K562 (cell line): Measurements from ENCODE around the gene DHRS3. TPM values are rescaled to one million over a fixed set of nuclear protein-coding genes. Genes with fewer than 3 reads are reported as not detected.

Experiments used
- ATAC-seq: fragments of 200-7000 bp; cut with Tn5 transposase; 3 replicates; pipeline ENCODE4 v1.9.1; 2020; ENCODE audit warnings: moderate library complexity
- BruUV-seq: library from RNA; stranded (reverse); fragments of 400-500 nt; replicated peaks from 2 replicates; lab custom pipeline; 2021; lab: Mats Ljungman, UMichigan
- CTCF ChIA-PET: fragments of 300-600 bp; formaldehyde crosslinking; extraction: SDS; loops from one replicate; lab custom pipeline; 2021; ENCODE audit warnings: low intra/inter-chr PET ratio; lab: Yijun Ruan, JAX
- POLR2A ChIA-PET: fragments of 300-600, 350-650 bp; sonication (Branson Sonifier 250); formaldehyde crosslinking; extraction: SDS; loops from one replicate; lab custom pipeline; 2021; ENCODE audit warnings: antibody characterized with exemption, inconsistent platforms; lab: Yijun Ruan, JAX
- DNase-seq, 4 experiments: peaks; one replicate each; pipeline versions ENCODE4 v3.0.0 to v3.0.0-alpha.2; 2011 to 2018; ENCODE audit warnings: low spot score in 3 of 4, mixed read lengths in 3 of 4; ENCODE audit errors: extremely low read depth in 1 of 4
- FAIRE-seq: peaks from 2 replicates; lab custom pipeline; 2011; peaks lifted over from hg19 to GRCh38; lab: Jason Lieb, UNC
- H2AFZ ChIP-seq: 2 replicates; pipeline ENCODE4 v1.6.0; 2011; ENCODE audit warnings: low read depth, low read length, control low read depth, inconsistent platforms
- H3K27ac ChIP-seq: fragments of 200-600 bp; 3 replicates; pipeline ENCODE4 v1.8.0; 2011; ENCODE audit warnings: low read depth, mild to moderate bottlenecking, control low read depth, inconsistent platforms, low read length, moderate library complexity, mixed read lengths; ENCODE audit errors: extremely low read depth
- H3K27me3 ChIP-seq, 2 experiments: fragments of 300-600 bp in 1 of 2; 2 replicates in 1 of 2; 3 replicates in 1 of 2; pipeline versions ENCODE4 v1.6.0 to v1.8.0; 2011; ENCODE audit warnings: inconsistent platforms in 2 of 2, low read length in 2 of 2, mild to moderate bottlenecking in 1 of 2, mixed read lengths in 1 of 2, moderate library complexity in 1 of 2; ENCODE audit not compliant: control insufficient read depth in 2 of 2, insufficient read depth in 2 of 2
- H3K36me3 ChIP-seq: fragments of 300-600 bp; 3 replicates; pipeline ENCODE4 v1.8.0; 2011; ENCODE audit warnings: mild to moderate bottlenecking, low read length, inconsistent platforms; ENCODE audit not compliant: control insufficient read depth, insufficient read depth
- H3K4me1 ChIP-seq, 2 experiments: fragments of 200-600 bp in 1 of 2; replicated peaks in 1 of 2; 2 replicates in 1 of 2; 3 replicates in 1 of 2; pipeline versions ENCODE4 v1.5.1 to v1.8.0; 2011; ENCODE audit warnings: inconsistent platforms in 2 of 2, low read length in 2 of 2, mild to moderate bottlenecking in 1 of 2, mixed read lengths in 1 of 2, moderate library complexity in 1 of 2; ENCODE audit not compliant: control insufficient read depth in 2 of 2, insufficient read depth in 2 of 2
- H3K4me2 ChIP-seq: 2 replicates; pipeline ENCODE4 v1.6.1; 2011; ENCODE audit warnings: low read length, control low read depth, inconsistent platforms, mixed read lengths; ENCODE audit not compliant: insufficient read depth
- H3K4me3 ChIP-seq: fragments of 200-600 bp; sonication (generic), shearing (Covaris generic); 2 replicates; pipeline ENCODE4 v1.5.1; 2016; ENCODE audit warnings: control low read depth, inconsistent platforms
- H3K79me2 ChIP-seq: fragments of 200-600 bp; 3 replicates; pipeline ENCODE4 v1.8.0; 2011; ENCODE audit warnings: low read length, inconsistent platforms; ENCODE audit not compliant: control insufficient read depth, insufficient read depth
- H3K9ac ChIP-seq, 2 experiments: 2 replicates each; pipeline versions ENCODE4 v1.6.0 to v1.6.1; 2011; ENCODE audit warnings: low read depth in 2 of 2, low read length in 2 of 2, control low read depth in 1 of 2, inconsistent platforms in 1 of 2, mild to moderate bottlenecking in 1 of 2, mixed read lengths in 1 of 2; ENCODE audit not compliant: insufficient read depth in 1 of 2
- H3K9me1 ChIP-seq: one replicate; pipeline ENCODE4 v1.6.0; 2011; ENCODE audit warnings: inconsistent platforms, mild to moderate bottlenecking, low read length, moderate library complexity; ENCODE audit not compliant: control insufficient read depth, insufficient read depth
- H3K9me3 ChIP-seq: replicated peaks from 2 replicates; pipeline ENCODE4 v1.5.1; 2011; ENCODE audit warnings: low read depth, low read length, inconsistent platforms; ENCODE audit not compliant: control insufficient read depth, insufficient read depth
- H4K20me1 ChIP-seq: replicated peaks from 2 replicates; pipeline ENCODE4 v1.6.1; 2011; ENCODE audit warnings: low read length, inconsistent platforms, mixed read lengths; ENCODE audit not compliant: control insufficient read depth, insufficient read depth
- ARID3B ChIP-seq: fragments of 250-450 bp; sonication (Bioruptor Pico); IDR thresholded peaks from 2 replicates; pipeline ENCODE4 v1.4.0; 2020; ENCODE audit warnings: borderline replicate concordance
- ARNT ChIP-seq, 2 experiments: fragments of 450-650 bp; IDR thresholded peaks; 2 replicates each; pipeline ENCODE4 v1.6.1; 2016; ENCODE audit warnings: mild to moderate bottlenecking in 1 of 2
- COPS2 ChIP-seq: fragments of 450-650 bp; conservative IDR thresholded peaks from 2 replicates; pipeline ENCODE4 v1.6.1; 2016; ENCODE audit warnings: mild to moderate bottlenecking, moderate library complexity
- DNMT1 ChIP-seq: fragments of 450-650 bp; IDR thresholded peaks from 2 replicates; pipeline ENCODE4 v1.6.1; 2016; ENCODE audit warnings: antibody characterized with exemption, mild to moderate bottlenecking
- ELF2 ChIP-seq: fragments of 250-450 bp; sonication (Bioruptor Pico); IDR thresholded peaks from 2 replicates; pipeline ENCODE4 v1.5.0; 2021; ENCODE audit warnings: mild to moderate bottlenecking
- HNRNPL ChIP-seq: fragments of 200-400 bp; formaldehyde crosslinking; IDR thresholded peaks from 2 replicates; pipeline ENCODE4 v1.6.1; 2017; ENCODE audit warnings: low read depth, mild to moderate bottlenecking, low read length
- KDM1A ChIP-seq, 2 experiments: fragments of 450-650 bp; IDR thresholded peaks; 2 replicates each; pipeline ENCODE4 v1.6.1; 2016; ENCODE audit warnings: mild to moderate bottlenecking in 2 of 2
- POLR3A ChIP-seq: IDR thresholded peaks from 2 replicates; pipeline ENCODE4 v1.6.1; 2011; ENCODE audit warnings: borderline replicate concordance, mild to moderate bottlenecking, moderate library complexity; ENCODE audit not compliant: insufficient read length, insufficient read depth; ENCODE audit errors: extremely low read depth
- SIRT6 ChIP-seq: IDR thresholded peaks from one replicate; pipeline ENCODE4 v1.6.1; 2012; ENCODE audit warnings: low read depth, mild to moderate bottlenecking, control low read depth, inconsistent platforms, low read length, moderate library complexity
- TCFL5 ChIP-seq: fragments of 250-450 bp; sonication (Bioruptor Pico); conservative IDR thresholded peaks from 2 replicates; pipeline ENCODE4 v1.6.1; 2021; ENCODE audit warnings: mild to moderate bottlenecking, moderate library complexity, matching md5 sums
- TFAP4 ChIP-seq: sonication (generic); formaldehyde crosslinking; IDR thresholded peaks from 2 replicates; pipeline ENCODE4 v1.8.0; 2022; ENCODE audit warnings: missing genetic modification reagents, mild to moderate bottlenecking, moderate library complexity, borderline replicate concordance
- THRA ChIP-seq: fragments of 450-650 bp; IDR thresholded peaks from 2 replicates; pipeline ENCODE4 v1.6.1; 2017; ENCODE audit warnings: mild to moderate bottlenecking, moderate library complexity
- ZNF764 ChIP-seq: fragments of 250-450 bp; sonication (Bioruptor Pico); IDR thresholded peaks from 2 replicates; pipeline ENCODE4 v1.4.0; 2020; ENCODE audit warnings: low read depth, mild to moderate bottlenecking, moderate library complexity
- WGBS: fragments of 100-300 bp; shearing (Covaris generic); methylation state at CpG from one replicate; pipeline ENCODE4 v1.1.6; 2016; ENCODE audit warnings: low coverage, mixed read lengths; ENCODE audit not compliant: insufficient coverage; ENCODE audit errors: missing lambda C conversion rate; 5-methylcytosine and 5-hydroxymethylcytosine counted together
- in situ Hi-C: fragments of 300-500 bp; cut with MboI; formaldehyde crosslinking; loops from 4 replicates; pipeline ENCODE4 v1.15.0; 2018; ENCODE audit warnings: inconsistent platforms, mixed read lengths
- intact Hi-C: fragments of 100-400 bp; cut with micrococcal nuclease; formaldehyde crosslinking; loops from 2 replicates; pipeline ENCODE4 v1.14.2; 2022
- polyA plus RNA-seq, 8 experiments: library from polyadenylated mRNA; depleted of rRNA in 4 of 8; stranded (reverse) in 5 of 8; unstranded in 3 of 8; fragments of >200 nt; fragmentation: Nextera tagmentation in 2 of 8; fragmentation: Illumina TruSeq in 1 of 8; extraction: Ambion mirVana in 2 of 8; extraction: Trizol in 1 of 8; gene quantifications; 2 replicates each; pipeline versions ENCODE4 v1.2.1 to v1.2.3, GENCODE V29; 2011 to 2014; ENCODE audit warnings: inconsistent platforms in 1 of 8, missing spikeins in 1 of 8
- total RNA-seq, 7 experiments: library from RNA; depleted of rRNA in 6 of 7; stranded (reverse); fragments of >200 nt in 6 of 7; fragmentation: Illumina TruSeq in 2 of 7; extraction: Trizol in 2 of 7; gene quantifications; 2 replicates each; pipeline versions ENCODE4 v1.2.1 to v1.2.3, GENCODE V29; 2011 to 2021; ENCODE audit warnings: low replicate concordance in 1 of 7

Gene DHRS3
- total and polyA plus RNA-seq, 9 of the 15 experiments (the other 6 are each of a cell fraction or from before 2014, with no cell fraction given) = 21.0 to 116 (median 58.7) TPM

GRCh38 chr1:12544357-12544756 lies 73.7 kb downstream of the DHRS3 start:
- no peak overlapping the region; the same call in 1 of the 2 replicates for H2AFZ ChIP-seq
- 59% methylated on average over 4 of the region's 4 CpGs for WGBS
- H3K79me2 ChIP-seq = no peaks in the 10 kb centered on the region
- ATAC-seq (no peak), DNase-seq (no peak), FAIRE-seq (no peak)
- H4K20me1 ChIP-seq = no peaks in the 10 kb centered on the region
- no peaks in the 10 kb centered on the region for H3K36me3 ChIP-seq
- in situ Hi-C loops (no loop called here), intact Hi-C loops (no loop called here)
- POLR2A ChIA-PET = no interaction called here
- H3K9me1 ChIP-seq = no peaks in the 10 kb centered on the region
- no TSS peak for BruUV-seq
- TF ChIP-seq DNMT1 = no peak
- TF ChIP-seq COPS2 = no peak
- no peak for TF ChIP-seq THRA
- no peak for TF ChIP-seq ZNF764 (CRISPR knock-in tag)
- no peak for TF ChIP-seq TCFL5 (CRISPR knock-in tag)
- TF ChIP-seq SIRT6 = no peak
- no peak for TF ChIP-seq HNRNPL
- no peak for TF ChIP-seq ELF2 (CRISPR knock-in tag)
- TF ChIP-seq ARNT (IDR thresholded peaks at IDR 0.05) = no peak
- TF ChIP-seq ARID3B (CRISPR knock-in tag) = no peak
- TF ChIP-seq TFAP4 (CRISPR knock-in tag) = no peak
- TF ChIP-seq POLR3A = no peak
- no peak for TF ChIP-seq KDM1A (IDR thresholded peaks at IDR 0.05)
- peaks cover 26 to 46% of the 10 kb centered on the region in 2 experiments for H3K4me1 ChIP-seq
- no peak overlapping the region for H3K9ac ChIP-seq
- H3K9me3 ChIP-seq = no peaks in the 10 kb centered on the region
- no peak overlapping the region for H3K4me2 ChIP-seq
- CTCF ChIA-PET = no interaction called here
- H3K4me3 ChIP-seq = no peak overlapping the region
- H3K27me3 ChIP-seq = no peaks in the 10 kb centered on the region
- H3K27ac ChIP-seq = no peak overlapping the region
